Left lung (tissue), 10 donors: ENCODE measurements around the gene VMAC. TPM values are rescaled to one million over a fixed set of nuclear protein-coding genes. Genes with fewer than 3 reads are reported as not detected.

Source experiments
- ATAC-seq: fragments of 200-7000 bp; cut with Tn5 transposase; one replicate; pipeline ENCODE4 v1.9.1; 2020; ENCODE audit warnings: moderate library complexity
- DNase-seq, 4 donors: peaks; one replicate each; pipeline ENCODE4 v3.0.0-alpha.2; 2013 to 2020
- H3K27ac ChIP-seq, 2 donors: fragments of 200-600 bp; sonication (generic) in 1 of 2; one replicate each; pipeline versions ENCODE4 v1.5.0 to v1.8.0; 2020 to 2021
- H3K27me3 ChIP-seq, 2 donors: fragments of 200-600 bp; sonication (generic) in 1 of 2; one replicate each; pipeline versions ENCODE4 v1.5.0 to v1.8.0; 2020 to 2021
- H3K36me3 ChIP-seq, 2 donors: fragments of 200-600 bp; sonication (generic) in 1 of 2; one replicate each; pipeline versions ENCODE4 v1.5.0 to v1.8.0; 2020 to 2021
- H3K4me1 ChIP-seq, 2 donors: fragments of 200-600 bp; one replicate each; pipeline ENCODE4 v1.8.0; 2021
- H3K4me3 ChIP-seq, 2 donors: fragments of 200-600 bp; sonication (generic) in 1 of 2; one replicate each; pipeline versions ENCODE4 v1.5.0 to v1.8.0; 2020 to 2021; ENCODE audit warnings: mild to moderate bottlenecking in 1 of 2
- H3K9me3 ChIP-seq, 2 donors: fragments of 200-600 bp; sonication (generic) in 1 of 2; one replicate each; pipeline versions ENCODE4 v1.5.0 to v1.8.0; 2020 to 2021
- intact Hi-C, 2 donors: fragments of 100-400 bp; cut with DNase I; formaldehyde crosslinking; loops; one replicate each; pipeline versions ENCODE4 v1.11.2 to v1.14.2; 2022
- polyA plus RNA-seq, 6 donors: library from polyadenylated mRNA; unstranded; fragments of 120-200 nt; gene quantifications; one replicate each; pipeline ENCODE4 v1.2.1, GENCODE V29; 2013; ENCODE audit not compliant: insufficient read length in 6 of 6
- total RNA-seq, 2 donors: library from RNA; stranded (reverse); fragmentation: NEBNext Ultra II Directional; extraction: Animal tissue kit (Norgen Biotek cat#: 25700); gene quantifications; one replicate each; pipeline ENCODE4 v1.2.1, GENCODE V29; 2021
- TF ChIP-seq, protein P1 (sequence below), 2 donors: fragments of 200-600 bp; sonication (generic) in 1 of 2; IDR thresholded peaks; one replicate each; pipeline versions ENCODE4 v1.5.0 to v1.8.0; 2021; ENCODE audit warnings: antibody characterized with exemption in 2 of 2
- donor health status: DM: no; HTN: yes; CAD: no.
- donor health status: DM: no; HTN: no; CAD: no.

The VMAC gene
- total and polyA plus RNA-seq, 8 donors, result 5.0 to 10.4 (median 8.5) TPM

DNA sequence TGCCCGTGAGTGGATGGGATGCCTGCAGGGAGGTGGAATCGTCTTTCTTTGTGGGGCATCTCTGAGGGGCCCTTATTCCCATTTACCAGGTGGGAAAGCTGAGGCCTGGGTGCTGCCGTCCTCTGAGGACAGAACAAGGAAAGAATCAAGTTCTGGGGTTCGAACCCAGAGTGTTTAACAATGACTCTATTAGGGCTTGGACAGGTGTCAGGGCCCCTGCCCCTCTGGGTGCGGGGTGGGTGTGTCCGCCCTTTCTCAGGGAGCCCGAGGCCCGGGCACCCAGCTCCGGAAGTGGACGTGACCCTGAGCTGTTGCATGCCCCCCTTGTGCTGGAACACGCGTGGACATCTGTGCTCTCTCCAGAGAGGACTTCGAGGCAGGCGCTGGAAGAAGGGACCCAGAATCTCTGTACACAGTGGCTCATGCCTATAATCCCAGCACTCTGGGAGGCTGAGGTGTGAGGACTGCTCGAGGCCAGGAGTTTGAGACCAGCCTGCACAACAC lies 11.8 kb upstream of the VMAC start:
- DNase-seq, result no peak
- intact Hi-C loops, result loop anchor here in 1 of 2 donors (5.0 kb wide), 1 partner anchor 86 kb away; the partner anchor contains the start of gene NRTN
- no peak for ATAC-seq
- H3K27me3 ChIP-seq, result peaks cover 0 to 48% of the 10 kb centered on the region in 2 donors
- peaks cover 0 to 5% of the 10 kb centered on the region in 2 donors for H3K4me1 ChIP-seq
- no peak overlapping the region for H3K27ac ChIP-seq
- no peaks in the 10 kb centered on the region for H3K9me3 ChIP-seq
- peaks cover 0 to 37% of the 10 kb centered on the region in 2 donors for H3K36me3 ChIP-seq
- TF ChIP-seq, protein P1, sequence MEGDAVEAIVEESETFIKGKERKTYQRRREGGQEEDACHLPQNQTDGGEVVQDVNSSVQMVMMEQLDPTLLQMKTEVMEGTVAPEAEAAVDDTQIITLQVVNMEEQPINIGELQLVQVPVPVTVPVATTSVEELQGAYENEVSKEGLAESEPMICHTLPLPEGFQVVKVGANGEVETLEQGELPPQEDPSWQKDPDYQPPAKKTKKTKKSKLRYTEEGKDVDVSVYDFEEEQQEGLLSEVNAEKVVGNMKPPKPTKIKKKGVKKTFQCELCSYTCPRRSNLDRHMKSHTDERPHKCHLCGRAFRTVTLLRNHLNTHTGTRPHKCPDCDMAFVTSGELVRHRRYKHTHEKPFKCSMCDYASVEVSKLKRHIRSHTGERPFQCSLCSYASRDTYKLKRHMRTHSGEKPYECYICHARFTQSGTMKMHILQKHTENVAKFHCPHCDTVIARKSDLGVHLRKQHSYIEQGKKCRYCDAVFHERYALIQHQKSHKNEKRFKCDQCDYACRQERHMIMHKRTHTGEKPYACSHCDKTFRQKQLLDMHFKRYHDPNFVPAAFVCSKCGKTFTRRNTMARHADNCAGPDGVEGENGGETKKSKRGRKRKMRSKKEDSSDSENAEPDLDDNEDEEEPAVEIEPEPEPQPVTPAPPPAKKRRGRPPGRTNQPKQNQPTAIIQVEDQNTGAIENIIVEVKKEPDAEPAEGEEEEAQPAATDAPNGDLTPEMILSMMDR (IDR thresholded peaks at IDR 0.05), result no peak
- H3K4me3 ChIP-seq, result no peak overlapping the region

DNA sequence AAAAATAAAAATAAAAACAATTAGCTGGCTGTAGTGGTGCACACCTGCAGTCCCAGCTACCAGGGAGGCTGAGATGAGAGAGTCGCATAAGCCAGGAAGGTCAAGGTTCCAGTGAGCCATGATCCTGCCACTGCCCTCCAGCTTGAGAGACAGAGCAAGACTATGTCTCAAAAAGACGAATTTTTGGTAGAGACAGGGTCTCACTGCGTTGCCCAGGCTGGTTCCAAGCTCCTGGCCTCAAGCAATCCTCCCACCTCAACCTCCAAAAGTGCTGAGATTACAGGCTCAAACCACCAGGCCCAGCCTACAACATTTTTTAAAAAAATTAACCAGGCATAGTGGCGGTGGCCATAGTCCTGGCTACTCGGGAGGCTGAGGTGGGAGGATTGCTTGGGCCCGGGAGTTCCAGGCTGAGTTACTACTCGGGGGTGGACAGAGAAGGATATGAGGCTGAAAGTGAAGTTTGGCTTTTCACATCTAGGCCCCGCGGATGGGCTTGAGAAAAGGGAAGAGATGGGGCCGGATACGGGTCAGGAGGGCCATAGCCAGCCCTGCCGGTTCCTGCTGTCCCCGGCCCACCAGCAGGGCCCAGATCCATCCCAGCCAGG lies 11.3 kb upstream of the VMAC start:
- Histone ChIP-seq H3K9me3 (no peaks in the 10 kb centered on the region), H3K4me1 (peaks cover 0 to 5% of the 10 kb centered on the region in 2 donors), H3K27ac (no peak overlapping the region), H3K4me3 (no peak overlapping the region), H3K27me3 (peaks cover 0 to 44% of the 10 kb centered on the region in 2 donors), H3K36me3 (peaks cover 0 to 37% of the 10 kb centered on the region in 2 donors)
- DNase-seq, result no peak
- intact Hi-C loops, result loop anchor here in 1 of 2 donors (5.0 kb wide), 1 partner anchor 86 kb away; the partner anchor contains the start of gene NRTN
- TF ChIP-seq, protein P1 (IDR thresholded peaks at IDR 0.05), result no peak
- no peak for ATAC-seq

DNA sequence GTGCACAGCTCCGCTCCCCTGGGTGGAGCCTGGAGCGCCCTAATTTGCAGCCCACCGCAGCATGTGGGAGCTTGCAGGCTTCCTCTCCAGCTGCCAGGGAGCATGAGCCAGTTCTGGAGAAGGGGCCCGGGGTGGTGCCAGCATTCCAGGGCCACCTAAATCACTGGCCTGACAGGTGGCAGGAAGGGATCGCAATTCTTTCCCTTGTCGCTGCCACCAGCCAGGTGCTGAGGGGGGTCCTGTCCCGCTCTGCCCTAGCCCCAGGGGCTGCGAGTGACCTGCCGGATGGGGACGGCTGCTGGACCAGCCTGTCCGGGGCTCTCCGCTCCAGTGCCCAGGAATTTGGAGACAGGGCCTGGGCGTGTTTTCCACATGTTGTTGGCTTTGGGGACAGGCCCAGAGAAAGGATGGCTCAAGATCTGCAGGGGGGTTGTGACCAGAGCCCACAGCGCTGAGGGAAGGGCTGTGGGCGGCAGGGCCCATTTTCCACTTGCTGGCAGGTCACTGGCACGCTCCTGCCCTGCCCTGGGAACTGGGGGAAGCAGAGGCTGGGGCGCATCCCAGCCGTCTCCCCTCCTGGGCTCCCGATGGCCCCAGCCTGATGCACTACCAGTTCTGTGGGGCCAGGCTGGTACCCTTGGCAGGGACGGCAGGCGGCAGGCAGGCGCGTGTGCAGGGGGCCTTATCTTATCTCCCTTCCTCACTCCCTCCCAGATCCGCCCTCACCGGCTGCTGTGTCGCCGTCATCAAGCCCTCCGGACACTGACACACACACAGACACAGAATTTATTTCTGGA lies 10.6 kb upstream of the VMAC start:
- H3K9me3 ChIP-seq, result no peaks in the 10 kb centered on the region
- H3K27ac ChIP-seq, result no peak overlapping the region
- H3K4me3 ChIP-seq, result no peak overlapping the region
- intact Hi-C loops, result loop anchor here in 1 of 2 donors (5.0 kb wide), 1 partner anchor 87 kb away; the partner anchor contains the start of gene NRTN
- peaks cover 0 to 5% of the 10 kb centered on the region in 2 donors for H3K4me1 ChIP-seq
- no peak for DNase-seq
- ATAC-seq, result no peak
- peaks cover 0 to 37% of the 10 kb centered on the region in 2 donors for H3K36me3 ChIP-seq
- peaks cover 0 to 37% of the 10 kb centered on the region in 2 donors for H3K27me3 ChIP-seq
- TF ChIP-seq, protein P1 (IDR thresholded peaks at IDR 0.05), result no peak

DNA sequence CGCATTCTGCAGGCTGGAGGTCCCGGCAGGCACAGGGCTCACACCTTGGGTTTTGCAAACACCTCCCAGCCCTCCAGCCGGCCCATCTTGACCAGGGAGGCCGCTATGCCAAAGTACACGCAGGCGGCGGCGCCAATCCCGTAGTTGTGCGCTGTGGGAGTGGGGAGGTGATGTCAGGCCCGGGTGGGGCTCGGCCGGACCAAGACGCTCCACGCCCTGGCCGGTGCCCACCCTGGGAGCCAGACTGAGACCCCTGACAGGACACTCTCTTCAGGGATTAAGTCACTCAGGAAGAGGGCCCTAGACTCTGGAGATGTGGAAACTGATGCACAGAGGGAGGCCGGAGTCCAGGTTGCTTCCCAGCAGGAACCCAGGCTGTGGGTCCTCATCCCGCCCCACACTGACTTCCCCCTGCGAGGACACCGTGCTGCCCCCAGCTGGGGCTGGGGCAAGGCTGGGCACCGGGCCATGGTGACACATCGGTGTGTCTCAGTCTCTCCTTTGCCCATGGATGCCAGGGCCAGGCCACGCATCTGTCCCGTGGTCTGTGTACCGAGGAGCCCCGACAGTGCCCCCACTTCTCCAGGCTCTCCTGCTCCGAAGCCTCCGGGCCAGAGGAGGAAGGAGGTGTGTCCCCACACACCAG lies 9.8 kb upstream of the VMAC start:
- intact Hi-C loops, result loop anchor here in 1 of 2 donors (5.0 kb wide), 1 partner anchor 88 kb away; the partner anchor contains the start of gene NRTN
- peaks cover 0 to 37% of the 10 kb centered on the region in 2 donors for H3K36me3 ChIP-seq

More for the DNA sequence above, 9.8 kb upstream of the VMAC start:
- Histone ChIP-seq H3K27me3 (peaks cover 0 to 30% of the 10 kb centered on the region in 2 donors), H3K4me1 (peaks cover 0 to 5% of the 10 kb centered on the region in 2 donors), H3K4me3 (no peak overlapping the region), H3K9me3 (no peaks in the 10 kb centered on the region), H3K27ac (no peak overlapping the region)
- DNase-seq (peak in 1 of 4 donors; percentile 72), ATAC-seq (no peak)
- TF ChIP-seq, protein P1 (IDR thresholded peaks at IDR 0.05), result no peak
